Neural cell (in vitro differentiated cells): ENCODE measurements around the gene PF4V1.

Experiments
- SMC3 ChIP-seq: fragments of 450-650 bp; conservative IDR thresholded peaks from 2 replicates; pipeline ENCODE4 v1.6.1; 2014; ENCODE audit warnings: antibody characterized with exemption, mild to moderate bottlenecking, moderate library complexity; ENCODE audit not compliant: poor library complexity
- TF ChIP-seq, protein P1 (sequence below): fragments of 450-650 bp; IDR thresholded peaks from 2 replicates; pipeline ENCODE4 v1.5.1; 2014; ENCODE audit warnings: antibody characterized with exemption, mild to moderate bottlenecking, moderate library complexity; ENCODE audit not compliant: poor library complexity, severe bottlenecking
- TF ChIP-seq, protein P2 (sequence below): IDR thresholded peaks from 2 replicates; pipeline ENCODE4 v1.6.1; 2012; ENCODE audit warnings: borderline replicate concordance

DNA sequence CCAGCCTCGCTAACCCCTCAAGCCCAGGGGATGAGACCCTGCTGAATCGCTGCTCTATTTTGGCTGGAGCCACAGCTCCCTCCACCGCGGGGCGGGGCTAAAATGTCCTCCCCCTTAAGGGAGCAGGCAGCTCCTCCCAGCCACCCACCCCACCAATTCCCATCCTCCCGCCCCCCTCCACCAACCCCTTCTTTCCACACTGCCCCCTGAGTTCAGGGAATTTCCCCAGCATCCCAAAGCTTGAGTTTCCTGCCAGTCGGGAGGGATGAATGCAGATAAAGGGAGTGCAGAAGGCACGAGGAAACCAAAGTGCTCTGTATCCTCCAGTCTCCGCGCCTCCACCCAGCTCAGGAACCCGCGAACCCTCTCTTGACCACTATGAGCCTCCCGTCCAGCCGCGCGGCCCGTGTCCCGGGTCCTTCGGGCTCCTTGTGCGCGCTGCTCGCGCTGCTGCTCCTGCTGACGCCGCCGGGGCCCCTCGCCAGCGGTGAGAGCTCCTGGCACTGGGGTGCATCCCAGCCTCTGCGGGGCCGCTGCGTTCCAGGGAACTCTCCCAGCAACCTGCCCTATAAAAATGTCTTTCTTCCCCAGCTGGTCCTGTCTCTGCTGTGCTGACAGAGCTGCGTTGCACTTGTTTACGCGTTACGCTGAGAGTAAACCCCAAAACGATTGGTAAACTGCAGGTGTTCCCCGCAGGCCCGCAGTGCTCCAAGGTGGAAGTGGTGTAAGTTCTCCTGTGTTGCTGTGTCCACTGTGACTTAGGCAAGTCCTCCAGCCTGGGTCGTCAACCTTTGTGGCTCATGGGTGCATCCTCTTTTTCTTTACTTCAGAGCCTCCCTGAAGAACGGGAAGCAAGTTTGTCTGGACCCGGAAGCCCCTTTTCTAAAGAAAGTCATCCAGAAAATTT, 16.5 kb upstream of the PF4V1 start, which contains the start of gene CXCL6:
- TF ChIP-seq, protein P1, sequence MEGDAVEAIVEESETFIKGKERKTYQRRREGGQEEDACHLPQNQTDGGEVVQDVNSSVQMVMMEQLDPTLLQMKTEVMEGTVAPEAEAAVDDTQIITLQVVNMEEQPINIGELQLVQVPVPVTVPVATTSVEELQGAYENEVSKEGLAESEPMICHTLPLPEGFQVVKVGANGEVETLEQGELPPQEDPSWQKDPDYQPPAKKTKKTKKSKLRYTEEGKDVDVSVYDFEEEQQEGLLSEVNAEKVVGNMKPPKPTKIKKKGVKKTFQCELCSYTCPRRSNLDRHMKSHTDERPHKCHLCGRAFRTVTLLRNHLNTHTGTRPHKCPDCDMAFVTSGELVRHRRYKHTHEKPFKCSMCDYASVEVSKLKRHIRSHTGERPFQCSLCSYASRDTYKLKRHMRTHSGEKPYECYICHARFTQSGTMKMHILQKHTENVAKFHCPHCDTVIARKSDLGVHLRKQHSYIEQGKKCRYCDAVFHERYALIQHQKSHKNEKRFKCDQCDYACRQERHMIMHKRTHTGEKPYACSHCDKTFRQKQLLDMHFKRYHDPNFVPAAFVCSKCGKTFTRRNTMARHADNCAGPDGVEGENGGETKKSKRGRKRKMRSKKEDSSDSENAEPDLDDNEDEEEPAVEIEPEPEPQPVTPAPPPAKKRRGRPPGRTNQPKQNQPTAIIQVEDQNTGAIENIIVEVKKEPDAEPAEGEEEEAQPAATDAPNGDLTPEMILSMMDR: no peak
- no peak for TF ChIP-seq SMC3
- TF ChIP-seq, protein P2, sequence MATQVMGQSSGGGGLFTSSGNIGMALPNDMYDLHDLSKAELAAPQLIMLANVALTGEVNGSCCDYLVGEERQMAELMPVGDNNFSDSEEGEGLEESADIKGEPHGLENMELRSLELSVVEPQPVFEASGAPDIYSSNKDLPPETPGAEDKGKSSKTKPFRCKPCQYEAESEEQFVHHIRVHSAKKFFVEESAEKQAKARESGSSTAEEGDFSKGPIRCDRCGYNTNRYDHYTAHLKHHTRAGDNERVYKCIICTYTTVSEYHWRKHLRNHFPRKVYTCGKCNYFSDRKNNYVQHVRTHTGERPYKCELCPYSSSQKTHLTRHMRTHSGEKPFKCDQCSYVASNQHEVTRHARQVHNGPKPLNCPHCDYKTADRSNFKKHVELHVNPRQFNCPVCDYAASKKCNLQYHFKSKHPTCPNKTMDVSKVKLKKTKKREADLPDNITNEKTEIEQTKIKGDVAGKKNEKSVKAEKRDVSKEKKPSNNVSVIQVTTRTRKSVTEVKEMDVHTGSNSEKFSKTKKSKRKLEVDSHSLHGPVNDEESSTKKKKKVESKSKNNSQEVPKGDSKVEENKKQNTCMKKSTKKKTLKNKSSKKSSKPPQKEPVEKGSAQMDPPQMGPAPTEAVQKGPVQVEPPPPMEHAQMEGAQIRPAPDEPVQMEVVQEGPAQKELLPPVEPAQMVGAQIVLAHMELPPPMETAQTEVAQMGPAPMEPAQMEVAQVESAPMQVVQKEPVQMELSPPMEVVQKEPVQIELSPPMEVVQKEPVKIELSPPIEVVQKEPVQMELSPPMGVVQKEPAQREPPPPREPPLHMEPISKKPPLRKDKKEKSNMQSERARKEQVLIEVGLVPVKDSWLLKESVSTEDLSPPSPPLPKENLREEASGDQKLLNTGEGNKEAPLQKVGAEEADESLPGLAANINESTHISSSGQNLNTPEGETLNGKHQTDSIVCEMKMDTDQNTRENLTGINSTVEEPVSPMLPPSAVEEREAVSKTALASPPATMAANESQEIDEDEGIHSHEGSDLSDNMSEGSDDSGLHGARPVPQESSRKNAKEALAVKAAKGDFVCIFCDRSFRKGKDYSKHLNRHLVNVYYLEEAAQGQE: no peak
